Measurements from ENCODE around the gene C1orf210.

DNA sequence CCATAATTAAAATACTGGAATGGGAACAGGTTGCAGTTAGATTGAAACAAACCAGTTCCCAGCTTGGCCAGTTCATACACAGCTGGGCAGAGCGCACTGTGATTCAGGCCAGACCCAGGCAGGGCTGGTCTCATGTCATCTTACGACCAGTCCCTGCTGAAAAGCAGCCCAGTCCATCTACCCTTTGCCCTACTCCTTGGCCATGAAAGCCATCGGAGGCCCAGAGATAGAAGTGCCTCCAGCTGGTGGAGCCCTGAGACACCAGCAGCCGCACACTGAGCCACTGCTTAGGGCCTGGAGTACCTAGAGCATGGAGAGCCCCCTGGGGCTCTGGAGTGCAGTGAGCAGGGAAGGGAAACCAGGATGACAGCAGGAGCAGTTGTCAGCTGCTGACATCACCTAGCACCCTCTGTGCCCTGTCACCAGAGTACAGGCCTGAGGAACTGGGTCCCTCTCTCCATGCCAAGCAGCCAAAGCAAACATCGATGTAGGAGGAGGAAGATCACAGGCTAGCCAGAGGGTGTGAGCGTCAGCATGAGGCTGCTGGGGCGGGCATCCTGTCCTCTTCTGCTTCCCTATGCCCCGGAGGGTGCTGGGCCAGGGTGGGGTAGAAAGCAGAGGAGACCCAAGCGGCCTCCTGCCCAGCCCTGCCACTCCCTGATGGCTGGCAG lies 49.8 kb downstream of the C1orf210 start:
- TF ChIP-seq POLR2A (IDR thresholded peaks at IDR 0.05): no peak
- TF ChIP-seq, protein P1, sequence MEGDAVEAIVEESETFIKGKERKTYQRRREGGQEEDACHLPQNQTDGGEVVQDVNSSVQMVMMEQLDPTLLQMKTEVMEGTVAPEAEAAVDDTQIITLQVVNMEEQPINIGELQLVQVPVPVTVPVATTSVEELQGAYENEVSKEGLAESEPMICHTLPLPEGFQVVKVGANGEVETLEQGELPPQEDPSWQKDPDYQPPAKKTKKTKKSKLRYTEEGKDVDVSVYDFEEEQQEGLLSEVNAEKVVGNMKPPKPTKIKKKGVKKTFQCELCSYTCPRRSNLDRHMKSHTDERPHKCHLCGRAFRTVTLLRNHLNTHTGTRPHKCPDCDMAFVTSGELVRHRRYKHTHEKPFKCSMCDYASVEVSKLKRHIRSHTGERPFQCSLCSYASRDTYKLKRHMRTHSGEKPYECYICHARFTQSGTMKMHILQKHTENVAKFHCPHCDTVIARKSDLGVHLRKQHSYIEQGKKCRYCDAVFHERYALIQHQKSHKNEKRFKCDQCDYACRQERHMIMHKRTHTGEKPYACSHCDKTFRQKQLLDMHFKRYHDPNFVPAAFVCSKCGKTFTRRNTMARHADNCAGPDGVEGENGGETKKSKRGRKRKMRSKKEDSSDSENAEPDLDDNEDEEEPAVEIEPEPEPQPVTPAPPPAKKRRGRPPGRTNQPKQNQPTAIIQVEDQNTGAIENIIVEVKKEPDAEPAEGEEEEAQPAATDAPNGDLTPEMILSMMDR (IDR thresholded peaks at IDR 0.05): no peak
